OCI-LY3 (cell line): ENCODE data around the gene DEFB131B.
"Not testable (repeated sequence)": the region's sequence is repeated elsewhere in the genome, so short reads cannot be mapped to it uniquely, and the experiment has no call there.

ENCODE experiments used
- CTCF ChIP-seq: fragments of 200-600, 300-600 bp; sonication (generic); IDR thresholded peaks from 2 replicates; pipeline ENCODE4 v1.5.1; 2014; ENCODE audit warnings: antibody characterized with exemption, low read length, low read depth
- EZH2phosphoT487 ChIP-seq: fragments of 200-600 bp; shearing (Covaris generic); IDR thresholded peaks from 2 replicates; pipeline ENCODE4 v1.6.1; 2018; ENCODE audit warnings: antibody characterized with exemption, mixed run types, low read depth

- not testable (repeated sequence) for TF ChIP-seq CTCF, EZH2phosphoT487
Measured at GRCh38 chr11:71869931-71870330, 8.3 kb upstream of the DEFB131B start.
